HuH-7.5 (cell line): ENCODE data around the gene CTAGE6.
"Not testable (repeated sequence)": the region's sequence is repeated elsewhere in the genome, so short reads cannot be mapped to it uniquely, and the experiment has no call there.

Source experiments
- DNase-seq: peaks from one replicate; pipeline ENCODE4 v3.0.0; 2011; ENCODE audit warnings: low spot score

The CTAGE6 gene, protein sequence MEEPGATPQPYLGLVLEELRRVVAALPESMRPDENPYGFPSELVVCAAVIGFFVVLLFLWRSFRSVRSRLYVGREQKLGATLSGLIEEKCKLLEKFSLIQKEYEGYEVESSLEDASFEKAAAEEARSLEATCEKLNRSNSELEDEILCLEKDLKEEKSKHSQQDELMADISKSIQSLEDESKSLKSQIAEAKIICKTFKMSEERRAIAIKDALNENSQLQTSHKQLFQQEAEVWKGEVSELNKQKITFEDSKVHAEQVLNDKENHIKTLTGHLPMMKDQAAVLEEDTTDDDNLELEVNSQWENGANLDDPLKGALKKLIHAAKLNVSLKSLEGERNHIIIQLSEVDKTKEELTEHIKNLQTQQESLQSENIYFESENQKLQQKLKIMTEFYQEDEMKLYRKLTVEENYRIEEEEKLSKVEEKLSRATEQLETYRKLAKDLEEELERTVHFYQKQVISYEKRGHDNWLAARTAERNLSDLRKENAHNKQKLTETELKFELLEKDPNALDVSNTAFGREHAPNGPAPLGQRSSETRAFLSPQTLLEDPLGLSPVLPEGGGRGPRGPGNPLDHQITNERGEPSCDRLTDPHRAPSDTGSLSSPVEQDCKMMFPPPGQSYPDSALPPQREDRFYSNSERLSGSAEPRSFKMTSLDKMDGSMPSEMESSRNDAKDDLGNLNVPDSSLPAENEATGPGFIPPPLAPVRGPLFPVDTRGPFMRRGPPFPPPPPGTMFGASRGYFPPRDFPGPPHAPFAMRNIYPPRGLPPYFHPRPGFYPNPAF

DNA sequence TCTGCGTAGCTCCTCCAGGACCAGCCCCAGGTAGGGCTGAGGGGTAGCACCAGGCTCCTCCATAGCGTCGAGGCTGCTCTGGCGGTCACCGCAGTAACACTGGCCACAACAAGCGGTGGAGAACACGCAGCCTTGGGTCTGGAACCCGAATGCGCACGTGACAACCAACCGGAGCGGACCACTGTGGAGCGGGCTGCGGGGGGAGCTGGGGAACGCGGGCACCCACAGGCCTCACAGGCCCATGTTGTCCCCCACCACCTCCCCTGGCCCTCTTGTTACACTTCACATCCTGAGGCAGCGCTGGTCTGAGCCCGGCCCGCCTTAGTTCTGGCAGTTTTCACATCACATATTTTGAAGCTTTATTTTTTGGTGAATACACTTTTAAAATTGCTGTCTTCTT, at the start of gene CTAGE6:
Gene CTAGE6 (minus strand): TSS at position 101 of the 400 bp plus-strand sequence. CDS start 38 bp downstream, at position 63.
- DNase-seq, result not testable (repeated sequence)

- DNase-seq, result not testable (repeated sequence)
These were observed 49.2 kb upstream of the CTAGE6 start for GRCh38 chr7:143806664-143807071.

- DNase-seq, result not testable (repeated sequence)
These were observed 40.4 kb upstream of the CTAGE6 start for GRCh38 chr7:143797896-143798290.

GRCh38 chr7:143797119-143797895, 39.8 kb upstream of the CTAGE6 start:
- not testable (repeated sequence) for DNase-seq

- not testable (repeated sequence) for DNase-seq
These were observed 38.2 kb upstream of the CTAGE6 start for GRCh38 chr7:143795653-143796052.

DNA sequence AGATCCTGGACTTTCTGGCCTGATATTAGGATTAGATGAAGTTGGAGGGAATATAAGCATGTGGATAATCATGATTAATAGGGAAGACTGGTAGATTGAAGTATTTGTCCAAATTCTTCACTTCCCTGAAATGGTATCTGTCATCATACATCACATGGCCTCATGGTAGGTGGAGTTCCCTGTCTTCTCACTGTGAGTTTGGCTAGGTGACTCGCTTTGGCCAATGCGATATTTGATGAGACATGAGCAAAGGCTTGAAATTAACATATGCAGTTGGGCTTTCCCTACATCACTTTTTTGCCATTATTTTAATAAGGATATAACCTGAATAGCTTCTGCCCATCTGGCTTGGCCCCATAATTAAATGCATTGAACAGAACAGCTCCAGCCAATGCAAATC, 35.1 kb upstream of the CTAGE6 start:
- not testable (repeated sequence) for DNase-seq

DNA sequence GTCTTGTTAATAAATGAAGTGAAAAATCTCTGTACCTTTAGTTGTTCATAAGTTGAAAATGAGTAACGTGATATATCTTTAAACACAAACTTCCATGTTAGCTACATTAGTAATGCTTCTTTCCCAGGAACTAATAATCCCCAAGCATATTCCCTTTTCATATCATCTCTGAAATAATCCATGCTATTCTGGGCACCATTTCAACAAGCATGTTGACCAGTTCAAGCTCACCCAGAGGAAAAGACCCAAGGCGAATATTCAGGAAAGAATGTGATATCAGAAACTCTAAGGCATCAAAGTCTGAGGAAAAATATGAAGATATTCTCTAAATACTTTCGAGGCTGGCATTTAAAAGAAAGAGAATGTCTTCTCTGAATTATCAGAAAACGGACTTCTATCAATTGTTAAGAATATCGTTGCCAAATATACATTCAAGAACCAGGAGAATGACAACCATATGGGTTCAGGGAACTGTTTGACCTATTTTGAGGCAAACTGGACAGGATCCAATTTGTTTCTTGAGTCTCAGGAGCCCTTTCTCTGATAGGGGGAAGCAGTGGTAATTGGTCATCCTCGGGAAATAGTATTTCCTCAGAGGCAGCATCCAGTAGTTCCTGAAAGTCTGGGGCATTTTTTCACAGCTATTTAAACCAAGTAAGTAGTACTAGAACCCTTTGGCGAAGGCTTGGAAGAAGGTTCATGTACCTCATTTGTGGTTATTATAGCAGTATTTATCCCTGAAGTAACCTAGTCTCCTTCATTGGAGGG, 28.1 kb upstream of the CTAGE6 start:
- not testable (repeated sequence) for DNase-seq

DNA sequence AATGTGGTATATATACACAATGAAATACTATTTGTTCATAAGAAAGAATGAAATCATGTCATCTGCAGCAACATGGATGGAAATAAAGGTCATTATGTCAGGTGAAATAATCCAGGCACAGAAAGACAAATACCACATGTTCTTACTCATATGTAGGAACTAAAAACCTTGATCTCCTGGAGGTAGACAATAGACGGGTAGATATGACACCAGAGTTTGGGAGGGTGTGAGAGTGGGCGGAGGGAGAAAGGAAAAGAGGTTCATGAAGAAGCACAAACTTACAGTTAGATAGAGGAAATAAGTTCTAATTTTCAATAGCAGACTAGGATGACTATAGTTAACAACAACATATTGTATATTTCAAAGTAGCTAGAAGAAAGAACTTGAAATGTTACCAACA, 22.1 kb upstream of the CTAGE6 start:
- DNase-seq, result not testable (repeated sequence)

GRCh38 chr7:143772738-143773468, 15.4 kb upstream of the CTAGE6 start:
- not testable (repeated sequence) for DNase-seq

GRCh38 chr7:143767531-143767930, 10.0 kb upstream of the CTAGE6 start:
- not testable (repeated sequence) for DNase-seq

DNA sequence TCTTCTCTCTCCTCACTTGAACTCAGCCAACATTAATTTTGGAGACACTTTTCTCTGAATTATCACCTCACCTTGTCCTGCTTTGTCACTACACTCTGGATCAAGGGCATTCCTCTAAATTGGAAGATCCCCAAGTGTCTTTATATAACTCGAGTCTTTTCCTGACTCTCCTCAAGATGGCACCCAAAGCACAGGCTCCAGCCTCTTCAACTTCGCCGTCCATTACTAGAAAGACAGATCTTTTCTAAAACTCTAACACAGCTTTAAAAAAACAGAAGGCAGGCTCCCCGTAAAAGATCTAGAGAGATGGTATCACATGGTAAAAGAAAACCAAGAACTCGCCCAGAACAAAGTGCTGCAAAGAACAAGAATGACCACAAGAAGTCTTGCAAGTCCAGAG, 8.2 kb upstream of the CTAGE6 start:
- DNase-seq, result not testable (repeated sequence)

DNA sequence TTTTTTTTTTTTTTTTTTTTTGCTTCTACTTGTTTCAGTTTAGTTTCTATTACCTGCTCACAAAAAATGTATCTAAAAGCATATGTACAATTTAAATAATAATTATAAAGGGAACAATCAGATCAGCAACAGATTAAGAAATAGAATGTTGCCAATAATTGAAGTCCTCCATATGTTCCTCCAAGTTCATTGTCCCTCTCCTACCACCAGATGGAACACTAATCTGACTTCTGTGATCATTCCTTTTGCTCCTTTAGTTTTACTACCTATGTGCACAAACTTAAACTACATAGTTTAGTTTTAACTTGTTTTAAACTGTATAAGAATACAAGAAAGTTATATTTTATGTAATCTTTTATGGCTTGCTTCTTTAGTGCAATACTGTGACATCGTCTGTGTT, 5.6 kb upstream of the CTAGE6 start:
- not testable (repeated sequence) for DNase-seq

- DNase-seq, result not testable (repeated sequence)
These were observed 12.2 kb downstream of the CTAGE6 start for GRCh38 chr7:143745340-143745739.

GRCh38 chr7:143737037-143737819, 20.3 kb downstream of the CTAGE6 start:
- DNase-seq, result peak; percentile 12

GRCh38 chr7:143735962-143736361, 21.5 kb downstream of the CTAGE6 start:
- DNase-seq, result no peak

DNA sequence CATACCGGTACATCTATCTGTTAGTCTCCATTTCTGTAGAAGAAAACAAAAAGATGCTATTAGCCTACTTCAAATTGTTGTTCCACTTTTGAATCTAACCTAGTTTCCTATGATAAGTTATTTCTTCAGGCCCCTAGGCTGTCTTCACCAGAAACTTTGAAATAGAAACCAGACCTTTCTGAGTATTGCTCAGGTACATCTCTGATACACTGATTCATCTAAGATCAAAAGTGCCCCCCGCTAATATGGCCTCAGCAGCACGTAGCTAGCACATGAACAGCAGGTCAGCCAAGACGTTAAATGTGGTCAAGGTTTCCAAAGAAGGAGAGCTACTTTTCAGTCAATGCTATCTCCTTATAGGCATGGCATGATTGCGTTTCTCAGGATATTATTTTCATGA, 23.6 kb downstream of the CTAGE6 start:
- no peak for DNase-seq

- DNase-seq, result no peak
These were observed 29.1 kb downstream of the CTAGE6 start for GRCh38 chr7:143728333-143728862.

GRCh38 chr7:143727561-143727960, 29.9 kb downstream of the CTAGE6 start:
- not testable (repeated sequence) for DNase-seq

DNA sequence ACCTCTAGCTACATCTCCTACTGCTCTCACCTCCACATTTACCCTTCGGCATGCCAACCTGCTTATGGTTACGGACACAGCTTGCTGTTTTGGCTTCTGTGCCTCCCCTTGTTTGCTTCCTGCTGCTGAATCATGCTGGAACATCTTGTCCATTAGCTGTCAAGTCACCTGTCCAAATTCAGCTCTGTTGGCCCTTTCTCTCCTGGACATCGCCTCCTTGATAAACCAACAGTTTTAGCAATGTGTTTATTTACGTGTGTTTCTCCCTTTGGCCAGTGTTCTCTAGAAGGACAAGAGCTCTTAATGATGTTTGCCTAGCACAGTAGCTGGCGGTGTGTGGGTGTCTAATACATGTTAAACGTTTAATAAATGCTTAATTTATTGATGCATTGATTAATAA, 31.4 kb downstream of the CTAGE6 start:
- not testable (repeated sequence) for DNase-seq

- DNase-seq, result not testable (repeated sequence)
These were observed 37.2 kb downstream of the CTAGE6 start for GRCh38 chr7:143720335-143720734.
